Right renal pelvis (tissue), 4 donors: ENCODE results near the gene ABHD4. TPM values are rescaled to one million over a fixed set of nuclear protein-coding genes. Genes with fewer than 3 reads are reported as not detected.

Experiments used
- DNase-seq, 4 donors: peaks; one replicate each; pipeline ENCODE4 v3.0.0-alpha.2; 2013; ENCODE audit warnings: low read depth in 4 of 4, low spot score in 3 of 4, missing footprints in 1 of 4
- polyA plus RNA-seq, 4 donors: library from polyadenylated mRNA; unstranded; fragments of 120-200 nt; gene quantifications; one replicate each; pipeline ENCODE4 v1.2.1, GENCODE V29; 2013; ENCODE audit not compliant: insufficient read length in 4 of 4

The ABHD4 gene
- polyA plus RNA-seq, 4 donors, result 46.6 to 57.1 (median 52.7) TPM

DNA sequence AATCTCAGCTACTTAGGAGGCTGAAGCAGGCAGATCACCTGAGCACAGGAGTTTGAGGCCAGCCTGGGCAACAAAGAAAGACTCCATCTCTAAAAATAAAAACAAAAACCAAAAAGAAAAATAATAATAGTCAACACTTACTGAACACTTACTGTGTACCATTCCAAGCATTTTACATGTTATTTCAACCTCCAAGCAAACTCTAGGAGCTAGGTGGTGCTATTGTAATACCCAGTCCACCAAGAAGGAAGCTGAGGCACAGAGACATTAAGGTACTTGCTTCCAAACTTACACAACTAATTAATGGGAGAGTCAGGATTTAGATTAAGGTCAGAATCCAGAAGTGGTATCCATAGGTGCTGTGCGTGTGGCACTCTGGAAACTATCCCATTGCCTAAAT, 59.8 kb downstream of the ABHD4 start:
- no peak for DNase-seq

DNA sequence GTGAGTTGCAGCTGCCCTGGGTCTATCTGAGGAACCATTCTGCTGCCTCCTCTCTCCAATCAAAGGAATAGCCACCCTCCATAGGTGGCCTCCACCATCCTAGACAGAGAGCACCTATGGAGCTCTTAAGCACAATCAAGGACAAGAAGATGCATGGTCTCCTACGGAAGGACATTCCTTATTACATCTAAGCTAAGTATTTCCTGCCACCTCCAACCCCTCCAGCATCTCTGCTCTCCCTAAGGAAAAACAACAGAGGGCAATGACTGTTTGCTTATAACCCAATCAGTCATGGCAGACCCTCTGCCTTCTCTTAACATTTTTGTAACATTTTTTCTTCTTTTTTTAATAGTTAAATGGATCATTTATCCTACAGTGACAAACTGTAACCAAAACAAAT, 60.8 kb downstream of the ABHD4 start:
- no peak for DNase-seq

DNA sequence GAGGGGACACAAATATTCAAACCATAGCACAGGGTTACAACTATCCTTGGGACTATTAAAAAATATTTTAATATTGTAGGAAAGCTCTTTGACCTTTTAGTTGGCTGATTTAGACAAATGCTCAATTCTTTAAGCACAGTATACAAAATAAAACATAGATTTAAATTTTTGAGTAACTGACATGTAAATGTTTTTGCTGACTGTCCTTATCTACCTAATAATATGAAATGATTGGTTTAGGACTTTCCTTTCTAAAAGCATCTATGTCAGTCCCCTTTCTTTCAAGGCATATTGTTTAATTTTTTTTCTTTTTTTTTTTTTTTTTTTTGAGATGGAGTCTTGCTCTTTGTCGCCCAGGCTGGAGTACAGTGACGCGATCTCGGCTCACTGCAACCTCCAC, 62.6 kb downstream of the ABHD4 start:
- DNase-seq, result no peak

Other genes starting within 250 kb of the ABHD4 start
- gene DAD1, start 9.1 kb upstream of the ABHD4 start, polyA plus RNA-seq, result 100 to 1,000 TPM; 267 to 301 (median 285) TPM
- gene OR6J1, start 46.1 kb downstream of the ABHD4 start, polyA plus RNA-seq, result under 1 TPM; 0.07 to 0.34 (median 0.17) TPM
- gene OXA1L, start 168.4 kb downstream of the ABHD4 start, polyA plus RNA-seq, result 100 to 1,000 TPM; 131 to 150 (median 139) TPM
- 100 to 1,000 TPM in 3 of 4 donors, 10 to 100 TPM in 1; 95.3 to 132 (median 105) TPM for gene SLC7A7, start 217.1 kb downstream of the ABHD4 start, polyA plus RNA-seq
- gene MRPL52, start 231.6 kb downstream of the ABHD4 start, polyA plus RNA-seq, result 10 to 100 TPM; 73.5 to 91.2 (median 79.6) TPM
- 100 to 1,000 TPM; 147 to 172 (median 165) TPM for gene MMP14, start 238.3 kb downstream of the ABHD4 start, polyA plus RNA-seq